H1 (cell line): ENCODE results near the gene STEAP1B. TPM values are rescaled to one million over a fixed set of nuclear protein-coding genes. Genes with fewer than 3 reads are reported as not detected.

Experiments
- CTCF ChIA-PET: fragments of 300-600 bp; sonication (Branson Sonifier 250); formaldehyde crosslinking; loops from one replicate; lab custom pipeline; 2021; ENCODE audit not compliant: partially characterized antibody; lab: Charles Lee
- POLR2A ChIA-PET: fragments of 300-600 bp; sonication (Branson Sonifier 250); formaldehyde crosslinking; loops from one replicate; lab custom pipeline; 2021; ENCODE audit warnings: inconsistent platforms; ENCODE audit not compliant: partially characterized antibody; lab: Charles Lee
- DNase-seq, 2 experiments: peaks; one replicate each; pipeline versions ENCODE4 v3.0.0 to v3.0.0-alpha.2; 2010 to 2022; ENCODE audit warnings: low spot score in 2 of 2, low read depth in 1 of 2, mixed read lengths in 1 of 2
- FAIRE-seq: peaks from 2 replicates; lab custom pipeline; 2011; peaks lifted over from hg19 to GRCh38; lab: Jason Lieb, UNC
- H2AFZ ChIP-seq: 2 replicates; pipeline ENCODE4 v1.8.1; 2012; ENCODE audit warnings: low read length, inconsistent platforms
- H2AK5ac ChIP-seq: 2 replicates; pipeline ENCODE4 v1.6.1; 2013; ENCODE audit warnings: low read depth, low read length
- H2BK120ac ChIP-seq: replicated peaks from 2 replicates; pipeline ENCODE3; 2013; ENCODE audit warnings: low read depth, low read length, inconsistent platforms
- H2BK12ac ChIP-seq: 2 replicates; pipeline ENCODE4 v1.6.1; 2013; ENCODE audit warnings: low read depth, low read length
- H2BK15ac ChIP-seq: 2 replicates; pipeline ENCODE4 v1.6.1; 2013; ENCODE audit warnings: low read length
- H2BK20ac ChIP-seq: 2 replicates; pipeline ENCODE4 v1.6.1; 2013; ENCODE audit warnings: low read length
- H2BK5ac ChIP-seq: 2 replicates; pipeline ENCODE4 v1.6.1; 2013; ENCODE audit warnings: low read depth, low read length
- H3K14ac ChIP-seq: 2 replicates; pipeline ENCODE4 v1.6.1; 2013; ENCODE audit warnings: inconsistent platforms; ENCODE audit not compliant: insufficient read length
- H3K18ac ChIP-seq: 2 replicates; pipeline ENCODE4 v1.6.1; 2013; ENCODE audit warnings: low read length; ENCODE audit errors: extremely low read depth
- H3K23ac ChIP-seq: 2 replicates; pipeline ENCODE4 v1.6.1; 2013; ENCODE audit warnings: inconsistent platforms; ENCODE audit not compliant: insufficient read length
- H3K23me2 ChIP-seq: 2 replicates; pipeline ENCODE4 v1.6.1; 2013; ENCODE audit warnings: low read depth, low read length
- H3K27ac ChIP-seq: 2 replicates; pipeline ENCODE4 v1.6.1; 2011; ENCODE audit warnings: low read depth, low read length, inconsistent platforms
- H3K27me3 ChIP-seq, 4 experiments: replicated peaks in 1 of 4; 1 replicate in 1 of 4; 2 replicates in 3 of 4; pipeline versions ENCODE4 v1.6.1 to v1.8.1; 2011 to 2013; ENCODE audit warnings: low read length in 3 of 4, mild to moderate bottlenecking in 3 of 4, inconsistent platforms in 2 of 4, mixed read lengths in 2 of 4, moderate library complexity in 1 of 4; ENCODE audit not compliant: control insufficient read depth in 3 of 4, insufficient read depth in 3 of 4; ENCODE audit errors: extremely low read depth in 1 of 4
- H3K36me3 ChIP-seq, 4 experiments: 2 replicates each; pipeline versions ENCODE4 v1.6.1 to v1.8.1; 2011 to 2013; ENCODE audit warnings: mild to moderate bottlenecking in 4 of 4, low read length in 3 of 4, moderate library complexity in 2 of 4, control low read depth in 1 of 4, inconsistent platforms in 1 of 4; ENCODE audit not compliant: insufficient read depth in 4 of 4, control insufficient read depth in 2 of 4
- H3K4ac ChIP-seq: replicated peaks from 2 replicates; pipeline ENCODE3; 2013; ENCODE audit warnings: low read length, low read depth, mixed read lengths, inconsistent platforms; ENCODE audit not compliant: insufficient read length
- H3K4me1 ChIP-seq, 4 experiments: replicated peaks in 1 of 4; 1 replicate in 1 of 4; 2 replicates in 3 of 4; pipeline versions ENCODE4 v1.6.1 to v1.8.1; 2011 to 2013; ENCODE audit warnings: low read length in 3 of 4, inconsistent platforms in 2 of 4, mixed read lengths in 1 of 4; ENCODE audit not compliant: insufficient read depth in 4 of 4, control insufficient read depth in 3 of 4
- H3K4me2 ChIP-seq, 2 experiments: 2 replicates each; pipeline versions ENCODE4 v1.6.1 to v1.8.1; 2011 to 2013; ENCODE audit warnings: low read depth in 2 of 2, low read length in 2 of 2, control low read depth in 1 of 2, inconsistent platforms in 1 of 2, mild to moderate bottlenecking in 1 of 2; ENCODE audit not compliant: insufficient read depth in 1 of 2
- H3K4me3 ChIP-seq, 4 experiments: fragments of 200-600, 300-600 bp in 1 of 4; sonication (generic), shearing (Covaris generic), sonication (Bioruptor Twin) in 1 of 4; 2 replicates each; pipeline versions ENCODE4 v1.5.1 to v1.8.1; 2011 to 2016; ENCODE audit warnings: low read length in 4 of 4, low read depth in 3 of 4, control low read depth in 2 of 4, inconsistent platforms in 2 of 4, mild to moderate bottlenecking in 2 of 4, mixed read lengths in 1 of 4, moderate library complexity in 1 of 4; ENCODE audit not compliant: insufficient read depth in 2 of 4; ENCODE audit errors: extremely low read depth in 1 of 4
- H3K56ac ChIP-seq: replicated peaks from 2 replicates; pipeline ENCODE3; 2013; ENCODE audit warnings: low read depth, mild to moderate bottlenecking, mixed read lengths, low read length, inconsistent platforms; ENCODE audit not compliant: insufficient read length
- H3K79me1 ChIP-seq: 2 replicates; pipeline ENCODE4 v1.6.1; 2013; ENCODE audit warnings: low read depth, low read length, control low read depth
- H3K79me2 ChIP-seq, 2 experiments: 2 replicates each; pipeline versions ENCODE4 v1.6.1 to v1.8.1; 2012 to 2013; ENCODE audit warnings: low read length in 2 of 2, mild to moderate bottlenecking in 2 of 2, inconsistent platforms in 1 of 2; ENCODE audit not compliant: insufficient read depth in 2 of 2, control insufficient read depth in 1 of 2
- H3K9ac ChIP-seq, 4 experiments: replicated peaks in 1 of 4; 1 replicate in 1 of 4; 2 replicates in 3 of 4; pipeline versions ENCODE4 v1.6.1 to v1.8.1; 2011 to 2013; ENCODE audit warnings: low read depth in 3 of 4, low read length in 3 of 4, control low read depth in 2 of 4, mild to moderate bottlenecking in 2 of 4, moderate library complexity in 2 of 4, inconsistent platforms in 1 of 4; ENCODE audit errors: extremely low read depth in 1 of 4
- H3K9me3 ChIP-seq, 2 experiments: 2 replicates each; pipeline versions ENCODE4 v1.6.1 to v1.8.1; 2012 to 2013; ENCODE audit warnings: mild to moderate bottlenecking in 2 of 2, moderate library complexity in 2 of 2, control low read depth in 1 of 2, inconsistent platforms in 1 of 2, low read depth in 1 of 2, low read length in 1 of 2, mixed read lengths in 1 of 2; ENCODE audit not compliant: insufficient read depth in 2 of 2
- H4K20me1 ChIP-seq, 2 experiments: replicated peaks in 1 of 2; 2 replicates each; pipeline versions ENCODE3 to v1.8.1; 2011 to 2013; ENCODE audit warnings: inconsistent platforms in 2 of 2, low read length in 2 of 2, mild to moderate bottlenecking in 1 of 2; ENCODE audit not compliant: insufficient read depth in 2 of 2, control insufficient read depth in 1 of 2
- H4K5ac ChIP-seq: 2 replicates; pipeline ENCODE4 v1.6.1; 2013; ENCODE audit warnings: low read length, low read depth, mixed read lengths, inconsistent platforms; ENCODE audit not compliant: insufficient read length
- H4K8ac ChIP-seq: 2 replicates; pipeline ENCODE4 v1.8.0; 2013; ENCODE audit warnings: mild to moderate bottlenecking, moderate library complexity, low read length, inconsistent platforms; ENCODE audit not compliant: insufficient read depth; ENCODE audit errors: extremely low read depth
- H4K91ac ChIP-seq: replicated peaks from 2 replicates; pipeline ENCODE3; 2013; ENCODE audit warnings: low read length, mixed read lengths, inconsistent platforms; ENCODE audit not compliant: insufficient read length
- MAFK ChIP-seq: IDR thresholded peaks from 2 replicates; pipeline ENCODE4 v1.6.1; 2012; ENCODE audit warnings: low read depth, mild to moderate bottlenecking, improper control_type of control experiment, low read length
- TEAD4 ChIP-seq: IDR thresholded peaks from 2 replicates; pipeline ENCODE4 v1.6.1; 2012; ENCODE audit warnings: low read depth, low read length, inconsistent platforms, mixed read lengths
- WGBS, 2 experiments: shearing (Covaris generic) in 1 of 2; methylation state at CpG; one replicate each; pipeline versions ENCODE4 v1.1.6 to v1.1.7; 2013 to 2015; ENCODE audit warnings: low lambda C conversion rate in 2 of 2, mixed read lengths in 2 of 2, inconsistent platforms in 1 of 2, low coverage in 1 of 2, missing lambda C conversion rate in 1 of 2; ENCODE audit not compliant: insufficient replicate concordance in 2 of 2, insufficient coverage in 1 of 2, insufficient read length in 1 of 2; ENCODE audit errors: extremely low coverage in 1 of 2, missing lambda C conversion rate in 1 of 2; 5-methylcytosine and 5-hydroxymethylcytosine counted together
- polyA plus RNA-seq, 7 experiments: library from polyadenylated mRNA; depleted of rRNA in 3 of 7; stranded (reverse) in 5 of 7; unstranded in 2 of 7; fragments of >200 nt in 5 of 7; fragments of 200-250 nt in 2 of 7; gene quantifications; 1 replicate in 5 of 7; 2 replicates in 1 of 7; 4 replicates in 1 of 7; pipeline versions ENCODE4 v1.2.1 to v1.2.3, GENCODE V29; 2011 to 2013; ENCODE audit warnings: missing spikeins in 2 of 7, mixed read lengths in 2 of 7
- total RNA-seq: library from RNA; stranded (reverse); fragmentation: NEBNext Ultra II Directional; extraction: Animal tissue kit (Norgen Biotek cat#: 25700); gene quantifications from 2 replicates; pipeline ENCODE4 v1.2.1, GENCODE V29; 2021

Gene STEAP1B
- total and polyA plus RNA-seq, 2 of the 8 experiments (the other 6 are each of a cell fraction or from before 2014, with no cell fraction given) = 5.4 to 8.7 TPM

DNA sequence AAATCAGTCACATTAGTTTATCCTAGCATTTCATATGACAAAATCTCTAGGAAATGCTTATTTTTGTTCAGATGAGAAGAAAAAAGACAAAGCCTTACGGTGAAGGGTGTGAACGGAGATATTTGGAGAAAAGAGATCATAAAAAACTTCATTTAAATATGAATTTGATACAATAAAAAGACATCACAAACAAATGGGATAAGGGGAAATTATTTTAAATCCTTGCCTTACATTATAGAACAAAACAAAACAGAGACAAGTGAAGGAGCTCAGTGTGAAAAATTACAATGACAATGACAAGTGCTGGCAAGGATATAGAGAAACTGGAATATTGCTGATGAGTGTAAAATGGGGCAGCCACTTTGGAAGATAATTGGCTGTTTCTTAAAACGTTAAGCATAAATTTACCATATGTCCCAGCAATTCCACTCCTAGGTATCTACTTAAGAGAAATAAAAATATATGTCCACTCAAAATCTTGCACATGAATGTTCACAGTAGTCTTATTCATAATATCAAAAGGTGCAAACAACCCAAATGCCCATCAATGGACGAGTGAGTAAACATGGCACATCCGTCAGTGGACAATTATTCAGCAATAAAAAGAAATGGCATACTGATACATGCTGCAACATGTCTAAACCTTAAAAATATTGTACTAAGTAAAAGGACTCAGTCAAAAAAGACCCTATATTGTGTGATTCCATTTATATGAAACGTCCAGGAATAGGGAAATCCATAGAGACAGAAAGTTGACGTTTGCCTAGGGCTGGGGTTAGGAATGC, 77.0 kb downstream of the STEAP1B start:
- no peaks in the 10 kb centered on the region for H3K23me2 ChIP-seq
- TF ChIP-seq MAFK (0 out of 2 replicates have a peak, but pooled peaks have one; percentile 16), TEAD4 (no peak)
- no peak overlapping the region for H3K27ac ChIP-seq
- H3K18ac ChIP-seq = no peak overlapping the region
- POLR2A ChIA-PET = no interaction called here
- FAIRE-seq = no peak
- no peak overlapping the region for H4K8ac ChIP-seq
- no peak overlapping the region for H2BK120ac ChIP-seq
- H3K4ac ChIP-seq = no peak overlapping the region
- no peaks in the 10 kb centered on the region for H3K4me1 ChIP-seq
- no peaks in the 10 kb centered on the region for H3K79me1 ChIP-seq
- no peak overlapping the region for H2BK15ac ChIP-seq
- H3K27me3 ChIP-seq = no peaks in the 10 kb centered on the region; a peak in 1 of 7 replicates
- H3K4me2 ChIP-seq = no peak overlapping the region
- H3K9me3 ChIP-seq = no peaks in the 10 kb centered on the region
- H4K5ac ChIP-seq = no peak overlapping the region
- no peak overlapping the region for H2BK12ac ChIP-seq
- H3K4me3 ChIP-seq = no peak overlapping the region
- H2BK20ac ChIP-seq = no peak overlapping the region
- H3K79me2 ChIP-seq = no peaks in the 10 kb centered on the region
- no peaks in the 10 kb centered on the region for H3K36me3 ChIP-seq
- H4K91ac ChIP-seq = no peak overlapping the region
- no peak overlapping the region for H3K14ac ChIP-seq
- no peak overlapping the region for H2AFZ ChIP-seq
- WGBS, 2 experiments = 74% methylated on average over 7 of the region's 7 CpGs; no CpG with 5 or more reads in 1 of the 2 experiments
- CTCF ChIA-PET = interaction anchor here (0.5 kb wide), 1 partner anchor 307 kb away, joined by 3 read pairs; no protein-coding TSS in a partner anchor
- no peak overlapping the region for H3K9ac ChIP-seq
- H4K20me1 ChIP-seq = no peaks in the 10 kb centered on the region
- H3K23ac ChIP-seq = no peak overlapping the region
- H3K56ac ChIP-seq = no peak overlapping the region
- no peak overlapping the region for H2BK5ac ChIP-seq
- DNase-seq = no peak
- no peak overlapping the region for H2AK5ac ChIP-seq
